Keratinocyte (primary cell): ENCODE data around the gene TPD52L2. TPM values are rescaled to one million over a fixed set of nuclear protein-coding genes. Genes with fewer than 3 reads are reported as not detected.

Experiments used
- DNase-seq: peaks from one replicate; pipeline ENCODE4 v3.0.0-alpha.2; 2011; ENCODE audit warnings: low read depth, missing footprints, low spot score
- FAIRE-seq: peaks from 2 replicates; lab custom pipeline; 2011; peaks lifted over from hg19 to GRCh38; lab: Jason Lieb, UNC
- H2AFZ ChIP-seq: 2 replicates; pipeline ENCODE4 v1.6.0; 2012; ENCODE audit warnings: low read length, control low read depth, inconsistent platforms; ENCODE audit not compliant: control insufficient read depth
- H3K27ac ChIP-seq: 2 replicates; pipeline ENCODE4 v1.5.1; 2011; ENCODE audit warnings: low read length; ENCODE audit not compliant: control insufficient read depth, insufficient read depth
- H3K27me3 ChIP-seq: 3 replicates; pipeline ENCODE4 v1.6.0; 2011; ENCODE audit warnings: low read length; ENCODE audit not compliant: control insufficient read depth, insufficient read depth; ENCODE audit errors: extremely low read depth
- H3K36me3 ChIP-seq, 2 experiments: 2 replicates in 1 of 2; 3 replicates in 1 of 2; pipeline ENCODE4 v1.5.1; 2011; ENCODE audit warnings: low read length in 2 of 2, mild to moderate bottlenecking in 1 of 2; ENCODE audit not compliant: control insufficient read depth in 2 of 2, insufficient read depth in 2 of 2; ENCODE audit errors: extremely low read depth in 1 of 2
- H3K4me1 ChIP-seq: 3 replicates; pipeline ENCODE4 v1.5.1; 2011; ENCODE audit warnings: low read length; ENCODE audit not compliant: control insufficient read depth, insufficient read depth; ENCODE audit errors: extremely low read depth
- H3K4me2 ChIP-seq: 3 replicates; pipeline ENCODE4 v1.6.0; 2011; ENCODE audit warnings: low read depth, low read length; ENCODE audit not compliant: control insufficient read depth, insufficient read depth; ENCODE audit errors: extremely low read depth
- H3K4me3 ChIP-seq, 3 experiments: fragments of 200-600 bp in 1 of 3; sonication (generic) in 1 of 3; 2 replicates in 2 of 3; 3 replicates in 1 of 3; pipeline ENCODE4 v1.5.1; 2011 to 2016; ENCODE audit warnings: low read length in 3 of 3, mild to moderate bottlenecking in 3 of 3, control low read depth in 2 of 3, inconsistent platforms in 1 of 3, low read depth in 1 of 3, mixed read lengths in 1 of 3, mixed run types in 1 of 3, moderate library complexity in 1 of 3; ENCODE audit not compliant: control insufficient read depth in 2 of 3, insufficient read depth in 2 of 3; ENCODE audit errors: extremely low read depth in 1 of 3
- H3K79me2 ChIP-seq: 2 replicates; pipeline ENCODE4 v1.6.0; 2012; ENCODE audit warnings: low read length; ENCODE audit not compliant: control insufficient read depth, insufficient read depth
- H3K9ac ChIP-seq: 3 replicates; pipeline ENCODE4 v1.6.0; 2011; ENCODE audit warnings: low read length; ENCODE audit not compliant: control insufficient read depth, insufficient read depth; ENCODE audit errors: extremely low read depth
- H3K9me1 ChIP-seq: 3 replicates; pipeline ENCODE4 v1.6.0; 2011; ENCODE audit warnings: low read length; ENCODE audit not compliant: control insufficient read depth, insufficient read depth; ENCODE audit errors: extremely low read depth
- H3K9me3 ChIP-seq: 2 replicates; pipeline ENCODE4 v1.5.1; 2012; ENCODE audit warnings: low read depth, low read length; ENCODE audit not compliant: control insufficient read depth
- H4K20me1 ChIP-seq: 3 replicates; pipeline ENCODE4 v1.6.0; 2011; ENCODE audit warnings: low read length; ENCODE audit not compliant: control insufficient read depth, insufficient read depth; ENCODE audit errors: extremely low read depth
- CTCF ChIP-seq, 3 experiments: IDR thresholded peaks in 1 of 3; conservative IDR thresholded peaks in 1 of 3; optimal IDR thresholded peaks in 1 of 3; 2 replicates in 2 of 3; 3 replicates in 1 of 3; pipeline versions ENCODE3 to v1.5.1; 2011; ENCODE audit warnings: low read length in 3 of 3, mild to moderate bottlenecking in 3 of 3, moderate library complexity in 2 of 3, control low read depth in 1 of 3, inconsistent platforms in 1 of 3; ENCODE audit not compliant: insufficient read depth in 2 of 3; ENCODE audit errors: extremely low read depth in 1 of 3
- EZH2 ChIP-seq: IDR thresholded peaks from one replicate; pipeline ENCODE4 v1.6.1; 2012; ENCODE audit warnings: inconsistent platforms, mild to moderate bottlenecking, low read length, moderate library complexity
- dilution Hi-C: fragments of 300-500 bp; cut with MboI; formaldehyde crosslinking; loops from one replicate; pipeline ENCODE4 v1.7.0; 2020; ENCODE audit warnings: low sequenced_read_pairs; ENCODE audit not compliant: extremely low pct_ligation_motif_present
- polyA plus RNA-seq, 5 experiments: library from polyadenylated mRNA; depleted of rRNA in 3 of 5; stranded (reverse) in 3 of 5; stranded (forward) in 1 of 5; unstranded in 1 of 5; fragments of >200 nt; gene quantifications; 1 replicate in 1 of 5; 2 replicates in 3 of 5; 3 replicates in 1 of 5; pipeline versions ENCODE4 v1.2.1 to v1.2.3, GENCODE V29; 2011 to 2012; ENCODE audit warnings: missing spikeins in 2 of 5, low read depth in 1 of 5, low replicate concordance in 1 of 5

TPD52L2 gene
- polyA plus RNA-seq, 1 donor (not counting 4 experiments of a cell fraction or from before 2014, with no cell fraction given) = 177 TPM

DNA sequence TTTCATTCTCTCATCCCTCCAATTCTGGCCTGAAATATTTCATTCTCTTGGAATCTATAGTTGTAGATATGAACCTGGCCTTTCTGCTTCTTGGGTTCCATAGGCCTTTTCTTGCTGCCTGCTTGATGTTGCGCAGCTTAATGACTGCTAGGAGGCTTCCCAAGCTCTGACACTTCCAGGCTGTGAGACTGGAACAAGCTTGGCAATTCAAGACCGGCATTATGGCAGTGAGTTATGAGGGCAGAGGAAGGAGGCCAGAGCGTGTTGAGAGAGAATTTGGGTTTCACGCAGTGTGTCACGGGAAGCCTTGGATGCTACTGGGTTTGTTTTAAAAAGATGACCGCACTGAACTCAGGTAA lies 28.9 kb downstream of the TPD52L2 start:
- Histone ChIP-seq H3K9me1 (peaks cover under 1% of the 10 kb centered on the region), H3K9me3 (no peaks in the 10 kb centered on the region), H2AFZ (no peak overlapping the region), H3K79me2 (peaks cover 33% of the 10 kb centered on the region), H3K36me3 (peaks cover 30 to 38% of the 10 kb centered on the region in 2 experiments), H3K9ac (peak overlapping the region; percentile 45), H4K20me1 (peaks cover 18% of the 10 kb centered on the region), H3K27ac (no peak overlapping the region), H3K27me3 (no peaks in the 10 kb centered on the region), H3K4me3 (peak overlapping the region in 1 of 3 experiments; percentile 69), H3K4me1 (peaks cover 32% of the 10 kb centered on the region), H3K4me2 (peak overlapping the region; percentile 84)
- FAIRE-seq (no peak), DNase-seq (no peak)
- dilution Hi-C loops = no loop called here
- no peak for TF ChIP-seq EZH2
- no peak for TF ChIP-seq CTCF (optimal IDR thresholded peaks at IDR 0.05 in 1 of 3, IDR thresholded peaks at IDR 0.05 in 1 of 3, conservative IDR thresholded peaks at IDR 0.05 in 1 of 3; ENCODE audit: extremely low read depth in 1 of 3, insufficient read depth in 2 of 3, low read length in 3 of 3)

GRCh38 chr20:63894358-63895201 lies 29.5 kb downstream of the TPD52L2 start, which contains the start of gene DNAJC5:
TSS of gene DNAJC5 (plus strand) at chr20:63895126. CDS start at chr20:63928346, 33,220 bp downstream.
- FAIRE-seq (no peak), DNase-seq (peak; percentile 71)
- peak within 1 kb of the TSS; percentile 32 for H2AFZ ChIP-seq
- H3K9me3 ChIP-seq = no peaks in the 10 kb centered on the region
- no peaks in the 10 kb centered on the region for H3K9me1 ChIP-seq
- H3K27ac ChIP-seq = peak within 1 kb of the TSS; percentile 76
- H3K4me2 ChIP-seq = peak within 1 kb of the TSS; percentile 89
- H3K79me2 ChIP-seq = peaks cover 39% of the 10 kb centered on the region
- TF ChIP-seq EZH2 (no peak), CTCF (optimal IDR thresholded peaks at IDR 0.05 in 1 of 3, IDR thresholded peaks at IDR 0.05 in 1 of 3, conservative IDR thresholded peaks at IDR 0.05 in 1 of 3; ENCODE audit: extremely low read depth in 1 of 3, insufficient read depth in 2 of 3, low read length in 3 of 3) (peak in 1 of 3 experiments; percentile 11)
- H4K20me1 ChIP-seq = peaks cover 15% of the 10 kb centered on the region
- peaks cover 26% of the 10 kb centered on the region for H3K4me1 ChIP-seq
- peak within 1 kb of the TSS; percentile 53 to 81 (median 73) for H3K4me3 ChIP-seq
- dilution Hi-C loops = no loop called here
- H3K9ac ChIP-seq = peak within 1 kb of the TSS; percentile 74
- H3K27me3 ChIP-seq = no peaks in the 10 kb centered on the region
- H3K36me3 ChIP-seq = peaks cover 25 to 36% of the 10 kb centered on the region in 2 experiments
